Calu3 (cell line): ENCODE results near the gene NT5C1B. TPM values are rescaled to one million over a fixed set of nuclear protein-coding genes. Genes with fewer than 3 reads are reported as not detected.

Source experiments
- BruUV-seq: library from RNA; stranded (reverse); fragments of 400-500 nt; replicated peaks from 2 replicates; lab custom pipeline; 2021; lab: Mats Ljungman, UMichigan
- CTCF ChIA-PET: fragments of 300-600 bp; sonication (Branson Sonifier 250); formaldehyde crosslinking; loops from one replicate; lab custom pipeline; 2022; ENCODE audit warnings: antibody characterized with exemption; lab: Charles Lee
- DNase-seq: peaks from one replicate; pipeline ENCODE4 v3.0.0; 2022
- H3K27ac Mint-ChIP-seq: one replicate; pipeline ENCODE4 v1.8.0; 2022; ENCODE audit warnings: mixed read lengths; ENCODE audit not compliant: unreplicated experiment
- H3K27me3 Mint-ChIP-seq: one replicate; pipeline ENCODE4 v1.8.0; 2022; ENCODE audit warnings: mixed read lengths; ENCODE audit not compliant: unreplicated experiment
- H3K36me3 Mint-ChIP-seq: one replicate; pipeline ENCODE4 v1.8.0; 2022; ENCODE audit warnings: mild to moderate bottlenecking, moderate library complexity, mixed read lengths; ENCODE audit not compliant: insufficient read depth, unreplicated experiment
- H3K4me1 Mint-ChIP-seq: one replicate; pipeline ENCODE4 v1.8.0; 2022; ENCODE audit warnings: mild to moderate bottlenecking, low read depth, mixed read lengths; ENCODE audit not compliant: unreplicated experiment
- H3K4me3 Mint-ChIP-seq: one replicate; pipeline ENCODE4 v1.8.0; 2022; ENCODE audit warnings: mild to moderate bottlenecking, low read depth, moderate library complexity, mixed read lengths; ENCODE audit not compliant: unreplicated experiment
- H3K9me3 Mint-ChIP-seq: one replicate; pipeline ENCODE4 v1.8.0; 2022; ENCODE audit warnings: low read depth, mixed read lengths; ENCODE audit not compliant: unreplicated experiment
- intact Hi-C: fragments of 100-400 bp; cut with micrococcal nuclease; formaldehyde crosslinking; loops from one replicate; pipeline ENCODE4 v1.10.0; 2022; ENCODE audit not compliant: unreplicated experiment
- total RNA-seq: library from RNA; stranded (reverse); gene quantifications from 2 replicates; pipeline ENCODE4 v1.2.3, GENCODE V29; 2022
- TF ChIP-seq, protein P1 (sequence below): fragments of 200-600 bp; IDR thresholded peaks from one replicate; pipeline ENCODE4 v1.8.0; 2022; ENCODE audit warnings: antibody characterized with exemption; ENCODE audit not compliant: unreplicated experiment

The NT5C1B gene
- total RNA-seq, 1 experiment from 2014 or later: not detected

GRCh38 chr2:18536100-18536499 lies 53.3 kb downstream of the NT5C1B start:
- H3K27ac Mint-ChIP-seq: no peak overlapping the region
- intact Hi-C loops: no loop called here
- no peak for DNase-seq
- H3K4me1 Mint-ChIP-seq: no peaks in the 10 kb centered on the region
- H3K27me3 Mint-ChIP-seq: peaks cover 18% of the 10 kb centered on the region
- no peaks in the 10 kb centered on the region for H3K9me3 Mint-ChIP-seq
- no peak overlapping the region for H3K4me3 Mint-ChIP-seq
- H3K36me3 Mint-ChIP-seq: no peaks in the 10 kb centered on the region
- BruUV-seq: no TSS peak
- CTCF ChIA-PET: no interaction called here
- TF ChIP-seq, protein P1, sequence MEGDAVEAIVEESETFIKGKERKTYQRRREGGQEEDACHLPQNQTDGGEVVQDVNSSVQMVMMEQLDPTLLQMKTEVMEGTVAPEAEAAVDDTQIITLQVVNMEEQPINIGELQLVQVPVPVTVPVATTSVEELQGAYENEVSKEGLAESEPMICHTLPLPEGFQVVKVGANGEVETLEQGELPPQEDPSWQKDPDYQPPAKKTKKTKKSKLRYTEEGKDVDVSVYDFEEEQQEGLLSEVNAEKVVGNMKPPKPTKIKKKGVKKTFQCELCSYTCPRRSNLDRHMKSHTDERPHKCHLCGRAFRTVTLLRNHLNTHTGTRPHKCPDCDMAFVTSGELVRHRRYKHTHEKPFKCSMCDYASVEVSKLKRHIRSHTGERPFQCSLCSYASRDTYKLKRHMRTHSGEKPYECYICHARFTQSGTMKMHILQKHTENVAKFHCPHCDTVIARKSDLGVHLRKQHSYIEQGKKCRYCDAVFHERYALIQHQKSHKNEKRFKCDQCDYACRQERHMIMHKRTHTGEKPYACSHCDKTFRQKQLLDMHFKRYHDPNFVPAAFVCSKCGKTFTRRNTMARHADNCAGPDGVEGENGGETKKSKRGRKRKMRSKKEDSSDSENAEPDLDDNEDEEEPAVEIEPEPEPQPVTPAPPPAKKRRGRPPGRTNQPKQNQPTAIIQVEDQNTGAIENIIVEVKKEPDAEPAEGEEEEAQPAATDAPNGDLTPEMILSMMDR: no peak

- CTCF ChIA-PET: no interaction called here
- Mint-ChIP-seq H3K36me3 (no peaks in the 10 kb centered on the region), H3K4me1 (no peaks in the 10 kb centered on the region), H3K27me3 (peaks cover 18% of the 10 kb centered on the region), H3K27ac (no peak overlapping the region), H3K9me3 (no peaks in the 10 kb centered on the region), H3K4me3 (no peak overlapping the region)
- no TSS peak for BruUV-seq
- TF ChIP-seq, protein P1: no peak
- intact Hi-C loops: no loop called here
- no peak for DNase-seq
Observed at GRCh38 chr2:18531194-18531593, 58.2 kb downstream of the NT5C1B start.

- no peak overlapping the region for H3K4me3 Mint-ChIP-seq
- peaks cover 22% of the 10 kb centered on the region for H3K27me3 Mint-ChIP-seq
- no peaks in the 10 kb centered on the region for H3K36me3 Mint-ChIP-seq
- no peak for DNase-seq
- H3K9me3 Mint-ChIP-seq: no peaks in the 10 kb centered on the region
- TF ChIP-seq, protein P1: no peak
- no TSS peak for BruUV-seq
- intact Hi-C loops: loop anchor here (10.0 kb wide), 2 partner anchors 297 to 1337 kb away; no protein-coding TSS in a partner anchor
- no peaks in the 10 kb centered on the region for H3K4me1 Mint-ChIP-seq
- CTCF ChIA-PET: no interaction called here
- no peak overlapping the region for H3K27ac Mint-ChIP-seq
Observed at GRCh38 chr2:18527822-18528221, 61.5 kb downstream of the NT5C1B start.

- CTCF ChIA-PET: no interaction called here
- DNase-seq: no peak
- BruUV-seq: no TSS peak
- intact Hi-C loops: loop anchor here (10.0 kb wide), 2 partner anchors 297 to 1337 kb away; no protein-coding TSS in a partner anchor
- Mint-ChIP-seq H3K36me3 (no peaks in the 10 kb centered on the region), H3K9me3 (no peaks in the 10 kb centered on the region), H3K4me3 (no peak overlapping the region), H3K27me3 (peaks cover 27% of the 10 kb centered on the region), H3K4me1 (no peaks in the 10 kb centered on the region), H3K27ac (no peak overlapping the region)
- TF ChIP-seq, protein P1: no peak
Observed at GRCh38 chr2:18527326-18527725, 62.0 kb downstream of the NT5C1B start.
